BLaER1 treated with 17β-estradiol and CSF1 and Interleukin-3, amounts not matched to agents 10 nM and 100 nM (cell line): ENCODE results near the gene KL.

Experiments
- H3K27ac ChIP-seq, 11 experiments: shearing (Covaris generic); formaldehyde crosslinking; 2 replicates each; pipeline ENCODE4 v1.8.1; 2022
- H3K27me3 ChIP-seq, 11 experiments: shearing (Covaris generic); formaldehyde crosslinking; 2 replicates each; pipeline ENCODE4 v1.8.1; 2022
- H3K36me3 ChIP-seq, 11 experiments: shearing (Covaris generic); formaldehyde crosslinking; 2 replicates each; pipeline ENCODE4 v1.8.1; 2022
- H3K4me1 ChIP-seq, 10 experiments: shearing (Covaris generic); formaldehyde crosslinking; 2 replicates each; pipeline ENCODE4 v1.8.1; 2022
- H3K4me2 ChIP-seq, 11 experiments: shearing (Covaris generic); formaldehyde crosslinking; 2 replicates each; pipeline ENCODE4 v1.8.1; 2022
- H3K4me3 ChIP-seq, 10 experiments: shearing (Covaris generic); formaldehyde crosslinking; 2 replicates each; pipeline ENCODE4 v1.8.1; 2022
- H3K9ac ChIP-seq, 11 experiments: shearing (Covaris generic); formaldehyde crosslinking; 2 replicates each; pipeline ENCODE4 v1.8.1; 2022
- H3K9me3 ChIP-seq, 11 experiments: shearing (Covaris generic); formaldehyde crosslinking; replicated peaks in 1 of 11; 2 replicates each; pipeline ENCODE4 v1.8.1; 2022
- H4K20me1 ChIP-seq, 11 experiments: shearing (Covaris generic); formaldehyde crosslinking; 2 replicates each; pipeline ENCODE4 v1.8.1; 2022
- Cebpa-rat ChIP-seq, 11 experiments: shearing (Covaris generic); IDR thresholded peaks; 2 replicates each; pipeline ENCODE4 v1.8.1; 2022

KL gene

DNA sequence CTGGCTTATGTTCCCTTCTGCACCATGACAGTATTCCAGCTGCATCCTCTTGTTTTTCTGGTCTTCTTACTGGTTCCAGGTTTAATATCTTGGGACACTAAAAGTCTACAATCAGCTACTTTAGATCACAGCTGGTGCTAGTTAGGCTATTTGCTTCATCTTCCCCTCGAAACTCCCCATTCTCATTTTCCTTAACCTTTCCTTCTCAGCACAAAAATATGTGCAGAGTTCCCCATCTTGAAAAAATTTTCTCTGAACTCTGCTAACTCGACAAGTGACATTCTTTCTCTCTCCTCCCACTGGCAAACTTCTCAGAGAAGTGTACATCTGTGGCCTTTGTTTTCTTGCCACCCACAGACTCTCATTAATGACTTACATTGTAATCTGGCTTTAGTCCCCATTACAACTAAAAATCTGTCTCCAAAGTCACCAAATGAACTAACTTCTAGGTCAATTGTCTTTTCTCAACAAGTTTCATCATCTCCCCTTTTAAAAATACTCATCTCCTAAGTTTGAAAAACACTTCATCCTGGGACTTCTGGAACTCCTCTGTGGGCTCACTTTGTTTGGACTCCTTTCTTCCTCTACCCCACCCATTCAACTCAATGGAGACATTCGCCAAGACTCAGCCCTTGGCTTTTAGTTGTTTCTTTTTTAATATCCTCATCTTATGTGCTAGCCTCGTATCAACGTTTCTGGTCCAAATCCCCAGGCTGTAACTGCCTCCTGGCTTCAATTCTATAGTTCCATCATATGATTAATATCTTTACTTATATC, 7.1 kb upstream of the KL start:
- no peak overlapping the region for H3K4me3 ChIP-seq
- no peak overlapping the region for H3K9ac ChIP-seq
- H3K27me3 ChIP-seq, result no peaks in the 10 kb centered on the region
- H3K27ac ChIP-seq, result no peak overlapping the region
- TF ChIP-seq Cebpa-rat (IDR thresholded peaks at IDR 0.05), result no peak
- H3K36me3 ChIP-seq, result no peaks in the 10 kb centered on the region
- H3K4me2 ChIP-seq, result no peak overlapping the region
- no peaks in the 10 kb centered on the region for H4K20me1 ChIP-seq
- peaks cover 0 to 9% (median 6%) of the 10 kb centered on the region in 10 experiments; a peak in 13 of 20 replicates for H3K4me1 ChIP-seq
- peaks cover 17 to 42% (median 23%) of the 10 kb centered on the region in 11 experiments for H3K9me3 ChIP-seq

DNA sequence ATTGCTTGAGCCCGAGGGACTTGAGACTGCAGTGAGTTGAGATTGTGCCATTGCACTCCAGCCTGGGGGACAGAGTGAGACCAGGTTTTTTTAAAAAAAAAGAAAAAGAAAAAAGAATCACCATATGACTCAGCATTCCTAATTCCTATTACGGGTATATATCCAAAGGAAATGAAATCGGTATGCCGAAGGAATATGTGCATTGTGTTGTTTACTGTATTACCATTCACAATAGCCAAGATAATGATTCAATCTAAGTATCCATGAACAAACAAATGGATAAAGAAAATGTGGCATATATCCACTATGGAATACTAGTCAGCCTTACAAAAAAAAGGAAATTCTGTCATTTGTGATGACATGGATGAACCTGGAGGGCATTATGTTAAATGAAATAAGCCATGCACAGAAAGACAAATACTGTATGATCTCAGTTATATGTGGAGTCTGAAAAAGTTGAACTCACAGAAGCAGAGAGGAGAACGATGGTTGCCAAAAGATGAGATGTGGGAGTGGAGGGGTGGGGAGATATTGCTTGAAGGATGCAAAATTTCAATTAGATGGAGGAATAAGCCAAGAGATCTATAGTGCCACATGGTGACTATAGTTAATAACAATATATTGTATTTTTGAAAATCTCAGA, 4.3 kb upstream of the KL start:
- Histone ChIP-seq H3K4me3 (no peak overlapping the region), H4K20me1 (no peaks in the 10 kb centered on the region), H3K4me1 (no peaks in the 10 kb centered on the region), H3K36me3 (no peaks in the 10 kb centered on the region), H3K4me2 (no peak overlapping the region), H3K9ac (no peak overlapping the region), H3K27ac (no peak overlapping the region), H3K27me3 (peaks cover 0 to 7% (median 0%) of the 10 kb centered on the region in 11 experiments; a peak in 2 of 22 replicates), H3K9me3 (peaks cover 33 to 59% (median 41%) of the 10 kb centered on the region in 11 experiments)
- TF ChIP-seq Cebpa-rat (IDR thresholded peaks at IDR 0.05), result no peak

DNA sequence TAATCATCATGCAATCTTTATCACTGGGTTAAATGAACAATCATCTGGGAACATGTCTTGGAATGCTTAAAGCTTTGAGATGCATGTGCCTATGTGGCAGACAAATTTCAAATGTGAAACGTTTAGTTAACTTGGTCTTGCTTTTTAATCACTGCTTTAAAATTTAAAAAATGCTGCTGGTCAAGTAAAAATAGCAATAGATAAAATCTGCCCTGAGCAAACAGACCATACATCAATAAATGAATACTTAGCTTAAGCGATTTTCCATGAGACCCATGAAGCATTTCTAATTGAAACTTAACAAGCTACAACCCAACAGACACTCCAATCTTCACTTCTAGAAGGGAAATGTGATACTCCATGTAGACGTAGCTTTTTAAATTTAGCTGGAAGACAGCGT, 1.9 kb upstream of the KL start:
- Histone ChIP-seq H3K4me2 (no peak overlapping the region), H3K9me3 (peaks cover 16 to 40% (median 27%) of the 10 kb centered on the region in 11 experiments), H3K36me3 (no peaks in the 10 kb centered on the region), H3K4me1 (no peaks in the 10 kb centered on the region), H3K9ac (no peak overlapping the region), H3K27me3 (peaks cover 0 to 7% (median 0%) of the 10 kb centered on the region in 11 experiments; a peak in 2 of 22 replicates), H3K4me3 (no peak overlapping the region), H3K27ac (no peak overlapping the region), H4K20me1 (no peaks in the 10 kb centered on the region)
- TF ChIP-seq Cebpa-rat (IDR thresholded peaks at IDR 0.05), result no peak

DNA sequence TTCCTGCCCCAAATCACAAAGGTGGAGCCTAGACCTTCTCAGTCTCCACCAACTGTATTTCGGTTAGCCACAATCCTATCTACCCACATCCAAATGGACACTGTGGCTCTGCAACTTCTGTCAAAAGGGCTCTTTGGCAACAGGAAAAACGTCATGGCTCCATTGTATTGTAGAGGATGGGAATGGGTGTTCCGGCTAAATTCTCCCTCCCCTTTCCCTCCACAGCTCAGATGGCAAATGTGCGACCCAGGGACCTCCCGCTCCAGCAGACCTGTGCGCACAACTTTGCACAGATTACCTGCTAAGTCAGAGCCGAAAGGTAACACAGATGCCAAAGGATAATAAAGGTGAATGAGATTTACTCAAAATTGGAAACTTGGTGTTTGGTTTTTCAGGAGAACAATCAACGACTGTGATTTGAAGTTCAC, 968 bp upstream of the KL start:
- H3K27me3 ChIP-seq, result peaks cover 0 to 7% (median 0%) of the 10 kb centered on the region in 11 experiments; a peak in 2 of 22 replicates
- peaks cover 16 to 32% (median 24%) of the 10 kb centered on the region in 11 experiments for H3K9me3 ChIP-seq
- H3K36me3 ChIP-seq, result no peaks in the 10 kb centered on the region
- H3K4me1 ChIP-seq, result no peaks in the 10 kb centered on the region
- no peak overlapping the region for H3K27ac ChIP-seq
- H3K4me2 ChIP-seq, result no peak overlapping the region
- H4K20me1 ChIP-seq, result no peaks in the 10 kb centered on the region
- H3K9ac ChIP-seq, result no peak overlapping the region
- no peak overlapping the region for H3K4me3 ChIP-seq
- TF ChIP-seq Cebpa-rat (IDR thresholded peaks at IDR 0.05), result no peak

DNA sequence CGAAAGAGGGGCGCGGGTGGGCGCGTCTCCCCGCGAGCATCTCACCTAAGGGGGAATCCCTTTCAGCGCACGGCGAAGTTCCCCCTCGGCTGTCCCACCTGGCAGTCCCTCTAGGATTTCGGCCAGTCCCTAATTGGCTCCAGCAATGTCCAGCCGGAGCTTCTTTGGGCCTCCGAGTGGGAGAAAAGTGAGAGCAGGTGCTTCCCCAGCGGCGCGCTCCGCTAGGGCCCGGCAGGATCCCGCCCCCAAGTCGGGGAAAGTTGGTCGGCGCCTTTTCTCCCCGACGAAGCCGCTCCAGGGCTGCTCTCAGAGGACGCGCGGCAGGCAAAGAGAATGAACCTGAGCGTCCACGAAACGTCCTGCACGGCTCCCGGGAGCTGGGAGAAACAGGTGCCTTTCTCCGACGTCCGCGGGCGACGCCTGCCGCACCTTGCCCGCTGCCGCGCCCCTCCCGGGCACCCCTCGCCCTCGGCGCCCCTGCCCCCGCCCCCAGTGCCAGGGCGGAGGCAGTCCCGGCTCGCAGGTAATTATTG, 366 bp upstream of the KL start:
- no peak overlapping the region for H3K27ac ChIP-seq
- H3K27me3 ChIP-seq, result peaks cover 0 to 7% (median 0%) of the 10 kb centered on the region in 11 experiments; a peak in 2 of 22 replicates
- H3K4me3 ChIP-seq, result no peak overlapping the region
- H3K9me3 ChIP-seq, result peaks cover 16 to 27% (median 24%) of the 10 kb centered on the region in 11 experiments
- no peak overlapping the region for H3K4me2 ChIP-seq
- no peaks in the 10 kb centered on the region for H4K20me1 ChIP-seq
- H3K36me3 ChIP-seq, result no peaks in the 10 kb centered on the region
- TF ChIP-seq Cebpa-rat (IDR thresholded peaks at IDR 0.05), result no peak
- H3K4me1 ChIP-seq, result no peaks in the 10 kb centered on the region
- H3K9ac ChIP-seq, result no peak overlapping the region

DNA sequence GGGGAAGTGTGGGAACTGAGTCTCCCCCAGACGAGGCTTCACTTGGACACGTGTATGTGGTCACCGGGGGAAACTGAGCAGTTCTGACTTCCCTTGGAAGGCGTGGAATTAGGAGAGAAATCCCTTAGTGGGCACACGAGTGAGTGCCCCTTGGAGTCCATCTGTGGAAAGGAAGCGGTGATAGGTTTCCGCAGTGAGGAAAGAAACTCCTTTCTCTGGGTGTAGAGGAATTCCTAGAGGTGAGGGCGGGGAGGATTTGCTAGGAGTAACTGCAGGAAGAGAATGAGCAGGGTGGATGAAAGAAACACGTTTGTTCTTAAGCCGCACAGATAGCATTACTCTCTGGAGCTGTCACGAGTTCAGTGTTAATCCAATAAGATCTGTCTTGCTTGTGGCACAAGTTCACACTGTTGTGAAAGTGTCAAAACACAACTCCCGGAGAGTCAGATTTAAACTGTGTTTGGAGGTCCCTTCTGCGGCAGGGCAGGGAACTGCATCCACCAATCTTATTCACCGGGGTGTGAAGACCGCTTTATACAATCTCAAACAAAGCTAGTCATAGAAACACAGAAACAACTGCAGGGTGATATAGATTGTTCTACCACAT, 1.2 kb downstream of the KL start:
- Histone ChIP-seq H3K9ac (no peak overlapping the region), H3K27ac (no peak overlapping the region), H3K36me3 (no peaks in the 10 kb centered on the region), H4K20me1 (no peaks in the 10 kb centered on the region), H3K4me3 (no peak overlapping the region; a peak in 1 of 20 replicates), H3K4me1 (no peaks in the 10 kb centered on the region), H3K27me3 (peaks cover 0 to 7% (median 0%) of the 10 kb centered on the region in 11 experiments; a peak in 2 of 22 replicates), H3K9me3 (peaks cover 16 to 27% (median 24%) of the 10 kb centered on the region in 11 experiments), H3K4me2 (no peak overlapping the region)
- no peak for TF ChIP-seq Cebpa-rat (IDR thresholded peaks at IDR 0.05)

DNA sequence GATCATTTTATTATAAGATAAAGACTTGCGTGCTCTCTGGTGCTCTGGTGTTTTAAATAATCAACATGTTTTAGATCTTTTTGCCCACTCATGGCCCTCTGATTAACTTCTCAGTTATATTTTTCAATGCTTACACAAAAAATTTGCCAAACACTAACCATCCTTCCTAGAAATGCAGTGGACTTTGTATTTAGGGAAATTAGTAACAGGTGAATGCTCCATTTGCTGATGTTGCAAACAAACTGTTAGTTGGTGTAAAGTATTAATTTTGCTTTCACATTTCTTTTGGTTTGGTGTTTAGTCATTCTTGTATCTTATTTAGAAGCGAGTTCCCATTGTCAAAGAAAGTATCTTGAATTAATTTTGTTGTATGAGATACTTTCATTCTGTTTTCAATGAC, 2.7 kb downstream of the KL start:
- Histone ChIP-seq H3K27me3 (peaks cover 0 to 7% (median 0%) of the 10 kb centered on the region in 11 experiments; a peak in 2 of 22 replicates), H3K9me3 (peaks cover 16 to 27% (median 24%) of the 10 kb centered on the region in 11 experiments), H3K4me2 (no peak overlapping the region), H3K36me3 (no peaks in the 10 kb centered on the region), H3K4me1 (no peaks in the 10 kb centered on the region), H3K27ac (no peak overlapping the region), H3K9ac (no peak overlapping the region), H3K4me3 (no peak overlapping the region), H4K20me1 (no peaks in the 10 kb centered on the region)
- no peak for TF ChIP-seq Cebpa-rat (IDR thresholded peaks at IDR 0.05)

DNA sequence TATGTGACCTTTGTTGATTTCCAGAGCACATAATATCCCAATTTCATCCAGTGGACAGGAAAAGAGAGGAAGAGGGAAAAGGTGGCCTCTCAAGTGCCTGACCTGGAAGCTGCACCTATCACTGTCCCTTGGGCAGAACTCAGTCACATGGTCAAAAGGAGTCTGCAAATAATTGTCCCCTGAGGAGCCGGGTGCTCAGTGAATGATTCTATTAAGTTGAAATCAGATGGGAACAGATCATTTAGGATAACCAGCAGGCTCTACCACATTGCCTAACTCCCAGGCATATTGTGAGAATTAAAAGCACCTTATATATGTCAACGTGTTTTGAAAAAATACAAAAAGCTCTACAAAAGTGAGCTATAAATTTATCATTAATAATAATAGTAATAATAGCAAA, 6.8 kb downstream of the KL start:
- H3K9me3 ChIP-seq, result no peaks in the 10 kb centered on the region; a peak in 1 of 22 replicates
- H3K4me2 ChIP-seq, result no peak overlapping the region
- TF ChIP-seq Cebpa-rat (IDR thresholded peaks at IDR 0.05), result no peak

DNA sequence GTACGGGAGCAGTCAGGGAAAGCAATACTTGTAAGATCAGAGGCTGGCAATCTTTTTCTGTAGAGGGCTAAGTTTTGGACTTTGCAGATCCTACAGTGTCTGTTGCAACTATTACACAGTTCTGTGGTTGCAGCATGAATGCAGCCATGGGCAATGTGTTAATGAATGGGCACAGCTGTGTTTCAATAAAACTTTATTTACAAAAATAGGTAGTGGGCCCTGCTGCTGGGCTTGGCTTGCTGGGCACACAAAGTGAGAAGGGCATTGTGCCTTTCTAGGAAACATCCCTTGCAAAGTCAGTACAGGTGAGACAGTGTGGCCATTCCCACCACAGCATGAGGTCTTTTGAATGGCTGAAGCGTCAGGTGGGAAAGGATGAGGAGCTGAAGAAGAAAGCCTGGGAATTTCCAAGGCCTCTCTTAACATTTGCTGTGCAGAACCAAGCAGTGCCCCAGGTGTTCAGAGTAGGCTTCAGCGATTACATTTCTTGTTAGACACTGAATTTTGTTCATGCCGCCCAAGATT, 9.1 kb downstream of the KL start:
- Histone ChIP-seq H3K9ac (no peak overlapping the region), H3K36me3 (no peaks in the 10 kb centered on the region), H3K27ac (no peak overlapping the region), H3K4me3 (no peak overlapping the region), H3K27me3 (no peaks in the 10 kb centered on the region), H3K4me1 (no peaks in the 10 kb centered on the region), H4K20me1 (no peaks in the 10 kb centered on the region), H3K4me2 (no peak overlapping the region), H3K9me3 (no peaks in the 10 kb centered on the region; a peak in 1 of 22 replicates)
- no peak for TF ChIP-seq Cebpa-rat (IDR thresholded peaks at IDR 0.05)

More for the DNA sequence above, 6.8 kb downstream of the KL start:
- Histone ChIP-seq H3K4me1 (no peaks in the 10 kb centered on the region), H4K20me1 (no peaks in the 10 kb centered on the region), H3K9ac (no peak overlapping the region), H3K4me3 (no peak overlapping the region), H3K27ac (no peak overlapping the region), H3K36me3 (no peaks in the 10 kb centered on the region), H3K27me3 (no peaks in the 10 kb centered on the region)
